Activated CD8-positive, alpha-beta T cell treated with anti-CD3 and anti-CD28 coated beads for 36 hours (primary cell): ENCODE results near the gene LOXL4. TPM values are rescaled to one million over a fixed set of nuclear protein-coding genes. Genes with fewer than 3 reads are reported as not detected.

Experiments used
- ATAC-seq: fragments of 200-7000 bp; cut with Tn5 transposase; one replicate; pipeline ENCODE4 v1.10.0; 2021; ENCODE audit warnings: mild to moderate bottlenecking, moderate library complexity
- CTCF ChIA-PET: fragments of 350-600 bp; sonication (Branson Sonifier 250); formaldehyde crosslinking; loops from one replicate; lab custom pipeline; 2021; ENCODE audit warnings: antibody characterized with exemption; lab: Charles Lee
- POLR2A ChIA-PET: fragments of 350-600 bp; sonication (Branson Sonifier 250); formaldehyde crosslinking; loops from one replicate; lab custom pipeline; 2021; ENCODE audit warnings: antibody characterized with exemption; lab: Charles Lee
- DNase-seq: peaks from one replicate; pipeline ENCODE4 v3.0.0-alpha.2; 2020
- H3K27ac Mint-ChIP-seq: one replicate; pipeline ENCODE4 v1.8.0; 2021; ENCODE audit warnings: mild to moderate bottlenecking, mixed read lengths
- H3K27me3 Mint-ChIP-seq: one replicate; pipeline ENCODE4 v1.8.0; 2021; ENCODE audit warnings: mixed read lengths
- H3K36me3 Mint-ChIP-seq: one replicate; pipeline ENCODE4 v1.8.0; 2021; ENCODE audit warnings: low read depth, mixed read lengths
- H3K4me1 Mint-ChIP-seq: one replicate; pipeline ENCODE4 v1.8.0; 2021; ENCODE audit warnings: low read depth, mixed read lengths
- H3K4me3 Mint-ChIP-seq: one replicate; pipeline ENCODE4 v1.8.0; 2021; ENCODE audit warnings: mild to moderate bottlenecking, moderate library complexity, mixed read lengths
- H3K9me3 Mint-ChIP-seq: one replicate; pipeline ENCODE4 v1.8.0; 2021; ENCODE audit warnings: mixed read lengths
- CTCF ChIP-seq: fragments of 200-600 bp; IDR thresholded peaks from one replicate; pipeline ENCODE4 v1.8.0; 2022; ENCODE audit warnings: antibody characterized with exemption, mild to moderate bottlenecking
- intact Hi-C: fragments of 100-400 bp; cut with micrococcal nuclease; formaldehyde crosslinking; loops from one replicate; pipeline ENCODE4 v1.10.0; 2022
- total RNA-seq, 2 experiments: library from RNA; stranded (reverse); gene quantifications; one replicate each; pipeline ENCODE4 v1.2.3, GENCODE V29; 2021

The LOXL4 gene
- total RNA-seq, 2 experiments from 2014 or later: not detected

GRCh38 chr10:98293550-98294269 lies 25.7 kb upstream of the LOXL4 start:
- no peaks in the 10 kb centered on the region for H3K9me3 Mint-ChIP-seq
- no peak for TF ChIP-seq CTCF
- intact Hi-C loops: no loop called here
- H3K4me3 Mint-ChIP-seq: no peak overlapping the region
- DNase-seq (no peak), ATAC-seq (no peak)
- no peak overlapping the region for H3K27ac Mint-ChIP-seq
- ChIA-PET POLR2A (no interaction called here), CTCF (interaction anchor here (1.2 kb wide), 1 partner anchor 16 kb away, joined by 3 read pairs; no protein-coding TSS in a partner anchor)
- no peaks in the 10 kb centered on the region for H3K36me3 Mint-ChIP-seq
- no peaks in the 10 kb centered on the region for H3K4me1 Mint-ChIP-seq
- peaks cover 10% of the 10 kb centered on the region for H3K27me3 Mint-ChIP-seq

GRCh38 chr10:98292971-98293370 lies 25.0 kb upstream of the LOXL4 start:
- DNase-seq (no peak), ATAC-seq (no peak)
- no peak for TF ChIP-seq CTCF
- Mint-ChIP-seq H3K4me3 (no peak overlapping the region), H3K9me3 (no peaks in the 10 kb centered on the region), H3K4me1 (no peaks in the 10 kb centered on the region), H3K27me3 (peaks cover 5% of the 10 kb centered on the region), H3K27ac (no peak overlapping the region), H3K36me3 (no peaks in the 10 kb centered on the region)
- ChIA-PET CTCF (no interaction called here), POLR2A (interaction anchor here (0.6 kb wide), 1 partner anchor 775 kb away, joined by 3 read pairs; no protein-coding TSS in a partner anchor)
- intact Hi-C loops: no loop called here

GRCh38 chr10:98289802-98290209 lies 21.8 kb upstream of the LOXL4 start:
- no peak for DNase-seq
- Mint-ChIP-seq H3K27ac (no peak overlapping the region), H3K4me1 (no peaks in the 10 kb centered on the region), H3K27me3 (peaks cover 5% of the 10 kb centered on the region), H3K4me3 (no peak overlapping the region), H3K9me3 (no peaks in the 10 kb centered on the region), H3K36me3 (no peaks in the 10 kb centered on the region)
- ChIA-PET CTCF (interaction anchor here (1.6 kb wide), 1 partner anchor 20 kb away, joined by 7 read pairs; no protein-coding TSS in a partner anchor), POLR2A (interaction anchor here (0.7 kb wide), 1 partner anchor 1165 kb away, joined by 3 read pairs; no protein-coding TSS in a partner anchor)
- no peak for ATAC-seq
- intact Hi-C loops: no loop called here
- no peak for TF ChIP-seq CTCF

- POLR2A ChIA-PET: no interaction called here
- H3K27me3 Mint-ChIP-seq: peaks cover 10% of the 10 kb centered on the region
- no peak for TF ChIP-seq CTCF
- no peak for ATAC-seq
- H3K36me3 Mint-ChIP-seq: no peaks in the 10 kb centered on the region
- H3K27ac Mint-ChIP-seq: no peak overlapping the region
- H3K4me3 Mint-ChIP-seq: no peak overlapping the region
- intact Hi-C loops: no loop called here
- no peaks in the 10 kb centered on the region for H3K9me3 Mint-ChIP-seq
- CTCF ChIA-PET: no interaction called here
- H3K4me1 Mint-ChIP-seq: no peaks in the 10 kb centered on the region
- no peak for DNase-seq
These were observed 19.3 kb upstream of the LOXL4 start for GRCh38 chr10:98287321-98287720.

- POLR2A ChIA-PET: interaction anchor here (0.9 kb wide), 1 partner anchor 134 kb away, joined by 5 read pairs; no protein-coding TSS in a partner anchor
- TF ChIP-seq CTCF: no peak
- H3K9me3 Mint-ChIP-seq: no peaks in the 10 kb centered on the region
These were observed 18.4 kb upstream of the LOXL4 start for GRCh38 chr10:98286419-98286818.

More at GRCh38 chr10:98286419-98286818, 18.4 kb upstream of the LOXL4 start:
- Mint-ChIP-seq H3K27ac (no peak overlapping the region), H3K36me3 (no peaks in the 10 kb centered on the region), H3K27me3 (peaks cover 12% of the 10 kb centered on the region), H3K4me1 (no peaks in the 10 kb centered on the region), H3K4me3 (no peak overlapping the region)
- intact Hi-C loops: no loop called here
- CTCF ChIA-PET: interaction anchor here (0.6 to 1.3 kb wide), 3 partner anchors 23 to 174 kb away, joined by 3 read pairs; no protein-coding TSS in a partner anchor
- ATAC-seq: no peak
- no peak for DNase-seq
